HEK293T (cell line): ENCODE results near the gene C10orf62.

Experiments
- ARNT ChIP-seq: fragments of 450-650 bp; IDR thresholded peaks from 2 replicates; pipeline ENCODE4 v1.6.1; 2017; ENCODE audit warnings: mild to moderate bottlenecking
- SP1 ChIP-seq: fragments of 450-650 bp; IDR thresholded peaks from 2 replicates; pipeline ENCODE4 v1.6.1; 2017

DNA sequence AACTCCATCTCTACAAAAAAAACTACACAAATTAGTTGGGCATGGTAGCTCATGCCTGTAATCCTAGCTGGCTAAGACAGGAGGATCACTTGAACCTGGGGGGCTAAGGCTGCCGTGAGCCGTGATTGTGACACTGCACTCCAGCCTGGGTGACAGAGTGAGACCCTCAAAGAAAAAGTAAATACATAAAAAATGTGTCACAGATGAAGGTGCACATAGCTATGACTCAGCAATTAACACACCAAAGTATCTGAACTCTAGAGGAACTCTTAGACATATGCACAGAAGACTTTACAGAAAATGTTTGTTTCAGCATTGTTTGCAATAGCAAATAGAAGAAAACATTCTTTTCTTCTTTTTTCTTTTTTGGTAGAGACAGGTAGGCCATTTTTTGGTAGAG lies 8.3 kb downstream of the C10orf62 start:
- TF ChIP-seq ARNT (no peak), SP1 (no peak)
